ENCODE data around the gene ATP2C1. TPM values are rescaled to one million over a fixed set of nuclear protein-coding genes. Genes with fewer than 3 reads are reported as not detected.
"Not testable (repeated sequence)": the region's sequence is repeated elsewhere in the genome, so short reads cannot be mapped to it uniquely, and the experiment has no call there.

ATP2C1 gene
- total RNA-seq, 4 donors from 2014 or later = 25.1 to 41.7 (median 26.4) TPM

- Histone ChIP-seq H3K9me3 (no peaks in the 10 kb centered on the region), H3K4me3 (no peak overlapping the region), H3K4me1 (no peaks in the 10 kb centered on the region), H3K36me3 (no peaks in the 10 kb centered on the region), H3K27me3 (no peaks in the 10 kb centered on the region), H3K27ac (no peak overlapping the region)
- ATAC-seq = no peak
- TF ChIP-seq, protein P1, sequence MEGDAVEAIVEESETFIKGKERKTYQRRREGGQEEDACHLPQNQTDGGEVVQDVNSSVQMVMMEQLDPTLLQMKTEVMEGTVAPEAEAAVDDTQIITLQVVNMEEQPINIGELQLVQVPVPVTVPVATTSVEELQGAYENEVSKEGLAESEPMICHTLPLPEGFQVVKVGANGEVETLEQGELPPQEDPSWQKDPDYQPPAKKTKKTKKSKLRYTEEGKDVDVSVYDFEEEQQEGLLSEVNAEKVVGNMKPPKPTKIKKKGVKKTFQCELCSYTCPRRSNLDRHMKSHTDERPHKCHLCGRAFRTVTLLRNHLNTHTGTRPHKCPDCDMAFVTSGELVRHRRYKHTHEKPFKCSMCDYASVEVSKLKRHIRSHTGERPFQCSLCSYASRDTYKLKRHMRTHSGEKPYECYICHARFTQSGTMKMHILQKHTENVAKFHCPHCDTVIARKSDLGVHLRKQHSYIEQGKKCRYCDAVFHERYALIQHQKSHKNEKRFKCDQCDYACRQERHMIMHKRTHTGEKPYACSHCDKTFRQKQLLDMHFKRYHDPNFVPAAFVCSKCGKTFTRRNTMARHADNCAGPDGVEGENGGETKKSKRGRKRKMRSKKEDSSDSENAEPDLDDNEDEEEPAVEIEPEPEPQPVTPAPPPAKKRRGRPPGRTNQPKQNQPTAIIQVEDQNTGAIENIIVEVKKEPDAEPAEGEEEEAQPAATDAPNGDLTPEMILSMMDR (IDR thresholded peaks at IDR 0.05 in 4 of 5, conservative IDR thresholded peaks at IDR 0.05 in 1 of 5) = no peak
- no peak for TF ChIP-seq POLR2A (IDR thresholded peaks at IDR 0.05)
- in situ Hi-C loops (cut with MboI; ENCODE audit: low sequenced_read_pairs in 4 of 4) = loop anchor here in 1 of 4 donors (25.0 kb wide), 1 partner anchor 999 kb away; the partner anchor contains the start of gene CPNE4
- no peak for DNase-seq
- intact Hi-C loops (cut with DNase I; ENCODE audit: low total_unique reads) = no loop called here
Measured at GRCh38 chr3:131038326-131038725, 144.4 kb downstream of the ATP2C1 start.

DNA sequence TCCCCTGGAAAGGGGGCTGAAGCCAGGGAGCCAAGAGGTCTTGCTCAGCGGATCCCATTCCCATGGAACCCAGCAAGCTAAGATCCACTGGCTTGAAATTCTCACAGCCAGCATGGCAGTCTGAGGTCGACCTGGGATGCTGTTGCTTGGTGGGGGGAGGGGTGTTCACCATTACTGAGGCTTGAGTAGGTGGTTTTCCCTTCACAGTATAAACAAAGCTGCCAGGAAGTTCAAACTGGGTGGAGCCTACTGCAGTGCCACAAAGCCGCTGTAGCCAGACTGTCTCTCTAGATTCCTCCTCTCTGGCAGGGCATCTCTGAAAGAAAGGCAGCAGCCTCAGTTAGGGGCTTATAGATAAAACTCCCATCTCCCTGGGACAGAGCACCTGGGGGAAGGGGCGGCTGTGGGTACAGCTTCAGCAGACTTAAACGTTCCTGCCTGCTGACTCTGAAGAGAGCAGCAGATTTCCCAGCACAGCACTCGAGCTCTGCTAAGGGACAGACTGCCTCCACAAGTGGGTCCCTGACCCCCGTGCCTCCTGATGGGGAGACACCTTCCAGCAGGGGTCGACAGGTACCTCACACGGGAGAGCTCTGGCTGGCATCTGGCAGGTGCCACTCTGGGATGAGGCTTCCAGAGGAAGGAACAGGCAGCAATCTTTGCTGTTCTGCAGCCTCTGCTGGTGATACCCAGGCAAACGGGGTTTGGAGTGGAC is 148.5 kb downstream of the ATP2C1 start:
- ATAC-seq; H3K4me1 ChIP-seq; H3K36me3 ChIP-seq; H3K4me3 ChIP-seq; H3K27me3 ChIP-seq; DNase-seq; H3K27ac ChIP-seq; intact Hi-C loops (cut with DNase I; ENCODE audit: low total_unique reads); H3K9me3 ChIP-seq: not testable (repeated sequence)
- in situ Hi-C loops (cut with MboI; ENCODE audit: low sequenced_read_pairs in 4 of 4) = loop anchor here in 1 of 4 donors (25.0 kb wide), 1 partner anchor 995 kb away; the partner anchor contains the start of gene CPNE4

DNA sequence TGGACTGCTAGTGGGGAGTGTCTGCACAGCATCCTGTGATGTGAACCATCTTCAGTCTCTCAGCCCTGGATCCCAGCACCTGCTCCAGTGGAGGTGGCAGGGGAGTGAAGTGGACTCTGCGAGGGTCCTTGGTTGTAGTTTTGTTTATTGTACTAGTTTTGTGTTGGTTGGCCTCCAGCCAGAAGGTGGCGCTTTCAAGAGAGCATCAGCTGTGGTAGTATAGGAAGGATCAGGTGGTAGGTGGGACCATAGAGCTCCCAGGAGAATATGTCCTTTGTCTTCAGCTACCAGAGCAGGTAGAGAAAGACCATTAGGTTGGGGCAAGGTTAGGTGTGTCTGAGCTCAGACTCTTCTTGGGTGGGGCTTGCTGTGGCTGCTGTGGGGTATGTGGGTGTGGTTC is 153.7 kb downstream of the ATP2C1 start:
- TF ChIP-seq POLR2A (IDR thresholded peaks at IDR 0.05) = no peak
- TF ChIP-seq, protein P1 (IDR thresholded peaks at IDR 0.05 in 4 of 5, conservative IDR thresholded peaks at IDR 0.05 in 1 of 5) = no peak
- in situ Hi-C loops (cut with MboI; ENCODE audit: low sequenced_read_pairs in 4 of 4) (loop anchor here in 1 of 4 donors (25.0 kb wide), 1 partner anchor 990 kb away; the partner anchor contains the start of gene CPNE4), intact Hi-C loops (cut with DNase I; ENCODE audit: low total_unique reads) (no loop called here)
- no peaks in the 10 kb centered on the region for H3K4me1 ChIP-seq
- no peak for ATAC-seq
- H3K9me3 ChIP-seq = no peaks in the 10 kb centered on the region
- no peaks in the 10 kb centered on the region for H3K27me3 ChIP-seq
- no peak overlapping the region for H3K4me3 ChIP-seq
- H3K27ac ChIP-seq = no peak overlapping the region
- H3K36me3 ChIP-seq = no peaks in the 10 kb centered on the region
- DNase-seq = no peak

- Histone ChIP-seq H3K27me3 (no peaks in the 10 kb centered on the region), H3K4me1 (no peaks in the 10 kb centered on the region), H3K36me3 (no peaks in the 10 kb centered on the region), H3K4me3 (no peak overlapping the region), H3K27ac (no peak overlapping the region), H3K9me3 (no peaks in the 10 kb centered on the region)
- no peak for DNase-seq
- in situ Hi-C loops (cut with MboI; ENCODE audit: low sequenced_read_pairs in 4 of 4) (loop anchor here in 1 of 4 donors (25.0 kb wide), 1 partner anchor 989 kb away; the partner anchor contains the start of gene CPNE4), intact Hi-C loops (cut with DNase I; ENCODE audit: low total_unique reads) (no loop called here)
- no peak for ATAC-seq
- TF ChIP-seq POLR2A (IDR thresholded peaks at IDR 0.05) = no peak
- TF ChIP-seq, protein P1 (IDR thresholded peaks at IDR 0.05 in 4 of 5, conservative IDR thresholded peaks at IDR 0.05 in 1 of 5) = no peak
Measured at GRCh38 chr3:131048030-131048429, 154.1 kb downstream of the ATP2C1 start.

DNA sequence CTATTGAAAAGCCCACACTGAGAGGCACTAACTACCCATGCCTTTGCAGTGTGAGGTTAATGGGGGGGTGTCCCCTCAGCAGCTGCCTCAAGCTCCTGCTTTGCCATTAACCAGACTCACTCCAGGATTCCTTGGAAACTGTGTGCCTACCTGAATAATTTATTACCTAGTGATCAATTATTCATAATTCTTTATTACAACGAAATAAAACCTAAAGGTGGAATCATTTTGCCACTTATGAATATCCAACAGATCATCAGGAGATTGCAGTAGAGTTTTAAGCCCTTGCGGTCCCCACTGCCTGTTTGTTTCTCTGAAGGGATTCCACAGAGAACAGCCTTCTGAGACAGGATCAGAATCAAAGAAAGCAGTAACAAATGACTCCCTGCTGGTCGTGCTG is 156.1 kb downstream of the ATP2C1 start:
- no peaks in the 10 kb centered on the region for H3K4me1 ChIP-seq
- H3K9me3 ChIP-seq = no peaks in the 10 kb centered on the region
- H3K36me3 ChIP-seq = no peaks in the 10 kb centered on the region
- TF ChIP-seq, protein P1 (IDR thresholded peaks at IDR 0.05 in 4 of 5, conservative IDR thresholded peaks at IDR 0.05 in 1 of 5) = no peak
- TF ChIP-seq POLR2A (IDR thresholded peaks at IDR 0.05) = no peak
- H3K4me3 ChIP-seq = no peak overlapping the region
- no peaks in the 10 kb centered on the region for H3K27me3 ChIP-seq
- H3K27ac ChIP-seq = no peak overlapping the region
- ATAC-seq (no peak), DNase-seq (no peak)
- intact Hi-C loops (cut with DNase I; ENCODE audit: low total_unique reads) (no loop called here), in situ Hi-C loops (cut with MboI; ENCODE audit: low sequenced_read_pairs in 4 of 4) (no loop called here)

Measured in gastrocnemius medialis (tissue), 4 donors.